Ascending aorta (tissue), 2 donors: ENCODE results near the gene EVC2. TPM values are rescaled to one million over a fixed set of nuclear protein-coding genes. Genes with fewer than 3 reads are reported as not detected.

Source experiments
- DNase-seq, 2 donors: peaks; one replicate each; pipeline ENCODE4 v3.0.0-alpha.2; 2019; ENCODE audit warnings: low spot score in 2 of 2
- H3K27ac ChIP-seq, 2 donors: fragments of 200-600 bp; sonication (generic); one replicate each; pipeline ENCODE4 v1.5.1; 2016 to 2017; ENCODE audit warnings: mild to moderate bottlenecking in 1 of 2
- H3K27me3 ChIP-seq: fragments of 200-600 bp; sonication (generic); one replicate; pipeline ENCODE4 v1.5.1; 2017
- H3K36me3 ChIP-seq, 2 donors: fragments of 200-600 bp; sonication (generic); one replicate each; pipeline ENCODE4 v1.5.1; 2016
- H3K4me1 ChIP-seq, 2 donors: fragments of 200-600 bp; sonication (generic); one replicate each; pipeline ENCODE4 v1.5.1; 2016 to 2017; ENCODE audit warnings: mild to moderate bottlenecking in 1 of 2
- H3K4me3 ChIP-seq, 2 donors: fragments of 200-600 bp; sonication (generic); one replicate each; pipeline ENCODE4 v1.5.1; 2016 to 2017; ENCODE audit warnings: mild to moderate bottlenecking in 1 of 2
- H3K9me3 ChIP-seq, 2 donors: fragments of 200-600 bp; sonication (generic); one replicate each; pipeline ENCODE4 v1.5.1; 2016
- CTCF ChIP-seq, 3 experiments: fragments of 200-600 bp in 2 of 3; fragments of 450-650 bp in 1 of 3; sonication (generic) in 2 of 3; IDR thresholded peaks; one replicate each; pipeline ENCODE4 v1.5.1; 2016 to 2019; ENCODE audit warnings: antibody characterized with exemption in 3 of 3, mild to moderate bottlenecking in 1 of 3, moderate library complexity in 1 of 3
- intact Hi-C: fragments of 100-400 bp; cut with DNase I; formaldehyde crosslinking; loops from one replicate; pipeline ENCODE4 v1.15.1; 2023
- total RNA-seq: library from RNA; depleted of rRNA; stranded (reverse); fragments of >200 nt; gene quantifications from one replicate; pipeline ENCODE4 v1.1.0, GENCODE V29; 2016

EVC2 gene
- total RNA-seq, 1 donor from 2014 or later, result 5.7 TPM

- peak in 1 of 2 donors; percentile 40 for DNase-seq
- Histone ChIP-seq H3K36me3 (peaks cover 26 to 57% of the 10 kb centered on the region in 2 donors), H3K4me1 (peaks cover 5 to 9% of the 10 kb centered on the region in 2 donors), H3K27me3 (no peaks in the 10 kb centered on the region), H3K9me3 (no peaks in the 10 kb centered on the region), H3K27ac (peak overlapping the region in 1 of 2 donors; percentile 8), H3K4me3 (no peak overlapping the region)
- no peak for TF ChIP-seq CTCF (IDR thresholded peaks at IDR 0.05)
- intact Hi-C loops, result no loop called here
Observed at GRCh38 chr4:5750052-5750945, 41.9 kb upstream of the EVC2 start.

GRCh38 chr4:5749568-5749967 is 41.2 kb upstream of the EVC2 start:
- Histone ChIP-seq H3K4me1 (peaks cover 5 to 9% of the 10 kb centered on the region in 2 donors), H3K27ac (peak overlapping the region; percentile 8 to 13), H3K36me3 (peaks cover 18 to 50% of the 10 kb centered on the region in 2 donors), H3K4me3 (no peak overlapping the region), H3K9me3 (no peaks in the 10 kb centered on the region), H3K27me3 (no peaks in the 10 kb centered on the region)
- intact Hi-C loops, result no loop called here
- no peak for TF ChIP-seq CTCF (IDR thresholded peaks at IDR 0.05)
- DNase-seq, result peak in 1 of 2 donors; percentile 56

- H3K36me3 ChIP-seq, result peaks cover 12 to 50% of the 10 kb centered on the region in 2 donors
Observed at GRCh38 chr4:5747738-5748375, 39.5 kb upstream of the EVC2 start.

GRCh38 chr4:5746829-5747737 is 38.7 kb upstream of the EVC2 start:
- Histone ChIP-seq H3K4me1 (peaks cover 5 to 9% of the 10 kb centered on the region in 2 donors), H3K27ac (peak overlapping the region; percentile 80 to 85), H3K9me3 (no peaks in the 10 kb centered on the region), H3K4me3 (no peak overlapping the region), H3K27me3 (no peaks in the 10 kb centered on the region), H3K36me3 (peaks cover 15 to 54% of the 10 kb centered on the region in 2 donors)
- TF ChIP-seq CTCF (IDR thresholded peaks at IDR 0.05), result no peak
- peak in 1 of 2 donors; percentile 76 for DNase-seq
- intact Hi-C loops, result loop anchor here (1.0 to 2.0 kb wide), 2 partner anchors 16 to 37 kb away; no protein-coding TSS in a partner anchor

More at GRCh38 chr4:5747738-5748375, 39.5 kb upstream of the EVC2 start:
- Histone ChIP-seq H3K27ac (peak overlapping the region; percentile 80 to 85), H3K9me3 (no peaks in the 10 kb centered on the region), H3K4me1 (peaks cover 5 to 9% of the 10 kb centered on the region in 2 donors), H3K27me3 (no peaks in the 10 kb centered on the region), H3K4me3 (no peak overlapping the region)
- intact Hi-C loops, result loop anchor here (1.0 to 2.0 kb wide), 2 partner anchors 17 to 38 kb away; no protein-coding TSS in a partner anchor
- peak; percentile 59 to 92 for DNase-seq
- TF ChIP-seq CTCF (IDR thresholded peaks at IDR 0.05), result no peak

- Histone ChIP-seq H3K4me3 (no peak overlapping the region), H3K4me1 (peaks cover 5 to 9% of the 10 kb centered on the region in 2 donors), H3K9me3 (no peaks in the 10 kb centered on the region), H3K27ac (peak overlapping the region; percentile 80 to 85), H3K36me3 (peaks cover 17 to 52% of the 10 kb centered on the region in 2 donors), H3K27me3 (no peaks in the 10 kb centered on the region)
- TF ChIP-seq CTCF (IDR thresholded peaks at IDR 0.05), result no peak
- peak in 1 of 2 donors; percentile 46 for DNase-seq
- intact Hi-C loops, result loop anchor here (2.0 kb wide), 1 partner anchor 15 kb away; no protein-coding TSS in a partner anchor
Observed at GRCh38 chr4:5746250-5746649, 37.9 kb upstream of the EVC2 start.
